Measurements from ENCODE around the gene CEACAM1. TPM values are rescaled to one million over a fixed set of nuclear protein-coding genes. Genes with fewer than 3 reads are reported as not detected.

Gene CEACAM1
- polyA plus RNA-seq, 1 donor (not counting 4 experiments of a cell fraction or from before 2014, with no cell fraction given), result 2.2 TPM

GRCh38 chr19:42498169-42498757, 30.0 kb downstream of the CEACAM1 start:
- H3K27me3 ChIP-seq (ENCODE audit: control insufficient read depth, extremely low read depth, insufficient read depth, low read length), result no peaks in the 10 kb centered on the region
- dilution Hi-C loops (cut with MboI; ENCODE audit: extremely low pct_ligation_motif_present, low sequenced_read_pairs), result no loop called here
- H3K27ac ChIP-seq (ENCODE audit: control insufficient read depth, insufficient read depth, low read length), result no peak overlapping the region
- no peak overlapping the region for H3K9ac ChIP-seq (ENCODE audit: control insufficient read depth, extremely low read depth, insufficient read depth, low read length)
- no peaks in the 10 kb centered on the region for H3K79me2 ChIP-seq (ENCODE audit: control insufficient read depth, insufficient read depth, low read length)
- H3K9me3 ChIP-seq (ENCODE audit: control insufficient read depth, low read depth, low read length), result no peaks in the 10 kb centered on the region
- TF ChIP-seq CTCF (optimal IDR thresholded peaks at IDR 0.05 in 1 of 3, IDR thresholded peaks at IDR 0.05 in 1 of 3, conservative IDR thresholded peaks at IDR 0.05 in 1 of 3; ENCODE audit: extremely low read depth in 1 of 3, insufficient read depth in 2 of 3, low read length in 3 of 3) (no peak), EZH2 (IDR thresholded peaks at IDR 0.05; ENCODE audit: low read length) (no peak)
- H4K20me1 ChIP-seq (ENCODE audit: control insufficient read depth, extremely low read depth, insufficient read depth, low read length), result no peaks in the 10 kb centered on the region
- no peak overlapping the region for H3K4me3 ChIP-seq (ENCODE audit: control insufficient read depth in 2 of 3, extremely low read depth in 1 of 3, insufficient read depth in 2 of 3, low read depth in 1 of 3, low read length in 3 of 3)
- no peak for FAIRE-seq
- H3K4me1 ChIP-seq (ENCODE audit: control insufficient read depth, extremely low read depth, insufficient read depth, low read length), result no peaks in the 10 kb centered on the region
- no peak overlapping the region for H2AFZ ChIP-seq (ENCODE audit: control insufficient read depth, low read length)
- H3K4me2 ChIP-seq (ENCODE audit: control insufficient read depth, extremely low read depth, insufficient read depth, low read depth, low read length), result no peak overlapping the region
- no peaks in the 10 kb centered on the region for H3K9me1 ChIP-seq (ENCODE audit: control insufficient read depth, extremely low read depth, insufficient read depth, low read length)
- no peaks in the 10 kb centered on the region for H3K36me3 ChIP-seq (ENCODE audit: control insufficient read depth in 2 of 2, extremely low read depth in 1 of 2, insufficient read depth in 2 of 2, low read length in 2 of 2)
- no peak for DNase-seq (ENCODE audit: low read depth, low spot score)

GRCh38 chr19:42497492-42498168, 30.7 kb downstream of the CEACAM1 start:
- dilution Hi-C loops (cut with MboI; ENCODE audit: extremely low pct_ligation_motif_present, low sequenced_read_pairs), result no loop called here
- no peaks in the 10 kb centered on the region for H3K36me3 ChIP-seq (ENCODE audit: control insufficient read depth in 2 of 2, extremely low read depth in 1 of 2, insufficient read depth in 2 of 2, low read length in 2 of 2)
- DNase-seq (ENCODE audit: low read depth, low spot score) (no peak), FAIRE-seq (no peak)
- H4K20me1 ChIP-seq (ENCODE audit: control insufficient read depth, extremely low read depth, insufficient read depth, low read length), result no peaks in the 10 kb centered on the region
- H3K79me2 ChIP-seq (ENCODE audit: control insufficient read depth, insufficient read depth, low read length), result no peaks in the 10 kb centered on the region
- no peaks in the 10 kb centered on the region for H3K9me1 ChIP-seq (ENCODE audit: control insufficient read depth, extremely low read depth, insufficient read depth, low read length)
- H2AFZ ChIP-seq (ENCODE audit: control insufficient read depth, low read length), result no peak overlapping the region
- no peak overlapping the region for H3K9ac ChIP-seq (ENCODE audit: control insufficient read depth, extremely low read depth, insufficient read depth, low read length)
- H3K4me3 ChIP-seq (ENCODE audit: control insufficient read depth in 2 of 3, extremely low read depth in 1 of 3, insufficient read depth in 2 of 3, low read depth in 1 of 3, low read length in 3 of 3), result no peak overlapping the region
- H3K9me3 ChIP-seq (ENCODE audit: control insufficient read depth, low read depth, low read length), result no peaks in the 10 kb centered on the region
- H3K27me3 ChIP-seq (ENCODE audit: control insufficient read depth, extremely low read depth, insufficient read depth, low read length), result no peaks in the 10 kb centered on the region
- TF ChIP-seq EZH2 (IDR thresholded peaks at IDR 0.05; ENCODE audit: low read length) (no peak), CTCF (optimal IDR thresholded peaks at IDR 0.05 in 1 of 3, IDR thresholded peaks at IDR 0.05 in 1 of 3, conservative IDR thresholded peaks at IDR 0.05 in 1 of 3; ENCODE audit: extremely low read depth in 1 of 3, insufficient read depth in 2 of 3, low read length in 3 of 3) (no peak)
- H3K4me1 ChIP-seq (ENCODE audit: control insufficient read depth, extremely low read depth, insufficient read depth, low read length), result no peaks in the 10 kb centered on the region
- no peak overlapping the region for H3K4me2 ChIP-seq (ENCODE audit: control insufficient read depth, extremely low read depth, insufficient read depth, low read depth, low read length)
- no peak overlapping the region for H3K27ac ChIP-seq (ENCODE audit: control insufficient read depth, insufficient read depth, low read length)
